GM23248 (cell line): ENCODE results near the gene TSHZ2. TPM values are rescaled to one million over a fixed set of nuclear protein-coding genes. Genes with fewer than 3 reads are reported as not detected.

ENCODE experiments used
- DNase-seq: peaks from one replicate; pipeline ENCODE4 v3.0.0-alpha.2; 2015
- H2AFZ ChIP-seq: fragments of 200-600 bp; sonication (generic); 2 replicates; pipeline ENCODE4 v1.6.1; 2016; ENCODE audit warnings: antibody characterized with exemption
- H3F3A ChIP-seq: fragments of 200-600 bp; sonication (generic); 2 replicates; pipeline ENCODE4 v1.6.1; 2016; ENCODE audit warnings: mild to moderate bottlenecking, antibody characterized with exemption, mixed run types; ENCODE audit not compliant: insufficient read depth
- H3K27ac ChIP-seq: fragments of 200-600 bp; sonication (generic); 2 replicates; pipeline ENCODE4 v1.5.1; 2016; ENCODE audit warnings: mild to moderate bottlenecking
- H3K27me3 ChIP-seq: fragments of 200-600 bp; sonication (generic); replicated peaks from 2 replicates; pipeline ENCODE4 v1.6.1; 2016; ENCODE audit warnings: mild to moderate bottlenecking; ENCODE audit not compliant: insufficient read depth
- H3K36me3 ChIP-seq: fragments of 200-600 bp; sonication (generic); 2 replicates; pipeline ENCODE4 v1.6.1; 2016; ENCODE audit warnings: low read depth, mild to moderate bottlenecking
- H3K4me1 ChIP-seq: fragments of 200-600 bp; sonication (generic); 2 replicates; pipeline ENCODE4 v1.6.1; 2016; ENCODE audit warnings: mild to moderate bottlenecking; ENCODE audit not compliant: insufficient read depth
- H3K4me2 ChIP-seq: fragments of 200-600 bp; sonication (generic); one replicate; pipeline ENCODE4 v1.6.1; 2016; ENCODE audit warnings: mild to moderate bottlenecking; ENCODE audit not compliant: unreplicated experiment
- H3K4me3 ChIP-seq: fragments of 200-600 bp; sonication (generic); 2 replicates; pipeline ENCODE4 v1.5.1; 2016; ENCODE audit warnings: mild to moderate bottlenecking
- H3K79me2 ChIP-seq: fragments of 200-600 bp; sonication (generic); 2 replicates; pipeline ENCODE4 v1.6.1; 2016; ENCODE audit warnings: mild to moderate bottlenecking; ENCODE audit not compliant: insufficient read depth
- H3K9ac ChIP-seq: fragments of 200-600 bp; sonication (generic); 2 replicates; pipeline ENCODE4 v1.6.1; 2016; ENCODE audit warnings: mild to moderate bottlenecking
- H3K9me2 ChIP-seq: fragments of 200-600 bp; sonication (generic); 2 replicates; pipeline ENCODE4 v1.6.1; 2016; ENCODE audit warnings: mixed run types, mild to moderate bottlenecking, moderate library complexity; ENCODE audit not compliant: insufficient read depth
- H3K9me3 ChIP-seq: fragments of 200-600 bp; sonication (generic); one replicate; pipeline ENCODE4 v1.6.1; 2017; ENCODE audit warnings: low read depth
- H4K20me1 ChIP-seq: fragments of 200-600 bp; sonication (generic); 2 replicates; pipeline ENCODE4 v1.6.0; 2016; ENCODE audit not compliant: insufficient read depth
- EZH2 ChIP-seq: fragments of 200-600 bp; sonication (generic); IDR thresholded peaks from 2 replicates; pipeline ENCODE4 v1.6.1; 2018; ENCODE audit warnings: antibody characterized with exemption, mild to moderate bottlenecking; ENCODE audit not compliant: insufficient read depth, poor library complexity, severe bottlenecking
- EZH2phosphoT487 ChIP-seq: fragments of 200-600 bp; sonication (generic); IDR thresholded peaks from 2 replicates; pipeline ENCODE4 v1.6.1; 2018; ENCODE audit warnings: antibody characterized with exemption, moderate library complexity, mild to moderate bottlenecking, low read depth; ENCODE audit not compliant: insufficient read depth
- WGBS, 2 experiments: methylation state at CpG; one replicate each; pipeline ENCODE4 v1.1.6; 2015 to 2017; ENCODE audit warnings: low lambda C conversion rate in 2 of 2, low coverage in 1 of 2; ENCODE audit errors: missing lambda C conversion rate in 2 of 2; 5-methylcytosine and 5-hydroxymethylcytosine counted together
- in situ Hi-C: fragments of 300-500 bp; cut with MboI; formaldehyde crosslinking; loops from 2 replicates; pipeline ENCODE4 v1.15.0; 2020
- polyA plus RNA-seq: library from polyadenylated mRNA; unstranded; fragments of >200 nt; fragmentation: Nextera tagmentation; extraction: Ambion mirVana; gene quantifications from 2 replicates; pipeline ENCODE4 v1.2.1, GENCODE V29; 2016
- total RNA-seq: library from RNA; depleted of rRNA; stranded (reverse); fragments of >200 nt; shearing (Covaris generic); gene quantifications from 2 replicates; pipeline ENCODE4 v1.2.3, GENCODE V29; 2014

TSHZ2 gene
- total and polyA plus RNA-seq, 2 experiments from 2014 or later, result 4.5 to 13.4 TPM

GRCh38 chr20:53079261-53079691, 107.1 kb downstream of the TSHZ2 start:
- no peaks in the 10 kb centered on the region for H3K9me3 ChIP-seq
- no peaks in the 10 kb centered on the region for H4K20me1 ChIP-seq
- no peak overlapping the region for H3K9ac ChIP-seq
- H3K79me2 ChIP-seq, result no peaks in the 10 kb centered on the region
- no peak overlapping the region for H3K4me2 ChIP-seq
- TF ChIP-seq EZH2phosphoT487 (no peak), EZH2 (no peak)
- no peak for DNase-seq
- H3K4me1 ChIP-seq, result peaks cover 58% of the 10 kb centered on the region
- H3F3A ChIP-seq, result peaks cover 39% of the 10 kb centered on the region
- no peaks in the 10 kb centered on the region for H3K9me2 ChIP-seq
- WGBS, 2 experiments, result 63 to 67% methylated on average over 6 of the region's 6 CpGs
- H3K4me3 ChIP-seq, result no peak overlapping the region
- no peaks in the 10 kb centered on the region for H3K36me3 ChIP-seq
- H3K27me3 ChIP-seq, result no peaks in the 10 kb centered on the region
- H3K27ac ChIP-seq, result no peak overlapping the region
- H2AFZ ChIP-seq, result no peak overlapping the region
- in situ Hi-C loops, result no loop called here

DNA sequence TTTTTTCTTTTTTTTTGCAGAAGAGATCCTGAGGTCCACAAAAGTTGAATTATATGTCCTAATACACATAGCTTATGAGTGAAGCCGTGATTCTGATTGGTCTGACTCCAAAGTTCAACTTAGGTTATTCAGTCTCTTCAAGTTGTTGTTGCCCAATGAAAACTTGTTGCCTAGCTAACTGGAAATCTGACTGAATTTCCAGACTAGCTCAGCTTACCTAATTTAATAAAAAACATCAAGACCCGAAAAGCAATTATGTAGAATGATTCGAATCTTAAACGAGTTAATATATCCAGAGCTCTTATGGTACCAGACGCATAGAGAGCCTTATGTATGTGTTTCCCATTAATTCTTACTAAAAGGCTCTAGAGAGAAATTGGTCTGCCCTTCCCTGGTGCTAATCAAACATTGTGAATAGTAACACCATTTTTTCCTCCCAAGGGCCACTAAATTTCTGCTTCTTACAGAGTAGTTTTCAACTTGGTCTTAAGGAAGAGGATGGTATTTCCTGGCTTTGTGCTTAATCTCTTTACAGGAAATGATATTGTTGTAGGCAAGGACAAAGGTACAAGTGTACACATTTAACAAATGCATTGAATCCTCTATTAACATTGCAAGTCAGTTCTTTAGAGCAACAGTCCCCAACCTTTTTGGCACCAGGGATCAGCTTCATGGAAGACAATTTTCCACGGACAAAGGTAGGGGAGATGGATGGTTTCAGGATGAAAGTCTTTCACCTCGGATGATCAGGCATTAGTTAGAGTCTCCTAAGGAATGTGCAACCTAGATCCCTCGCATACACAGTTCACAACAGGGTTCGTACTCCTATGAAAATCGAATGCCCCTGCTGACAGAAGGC, 107.9 kb downstream of the TSHZ2 start:
- H2AFZ ChIP-seq, result no peak overlapping the region
- H4K20me1 ChIP-seq, result no peaks in the 10 kb centered on the region
- H3K27ac ChIP-seq, result no peak overlapping the region
- 95 to 96% methylated on average over 10 of the region's 10 CpGs for WGBS, 2 experiments
- no peaks in the 10 kb centered on the region for H3K27me3 ChIP-seq
- in situ Hi-C loops, result no loop called here
- H3F3A ChIP-seq, result peaks cover 34% of the 10 kb centered on the region
- H3K9ac ChIP-seq, result no peak overlapping the region
- H3K4me1 ChIP-seq, result peaks cover 52% of the 10 kb centered on the region
- no peaks in the 10 kb centered on the region for H3K36me3 ChIP-seq
- TF ChIP-seq EZH2 (no peak), EZH2phosphoT487 (no peak)
- H3K9me2 ChIP-seq, result no peaks in the 10 kb centered on the region
- no peaks in the 10 kb centered on the region for H3K9me3 ChIP-seq
- H3K4me2 ChIP-seq, result no peak overlapping the region
- DNase-seq, result no peak
- H3K79me2 ChIP-seq, result no peaks in the 10 kb centered on the region
- H3K4me3 ChIP-seq, result no peak overlapping the region

GRCh38 chr20:53080687-53080962, 108.5 kb downstream of the TSHZ2 start:
- H3K4me3 ChIP-seq, result no peak overlapping the region
- H3K4me1 ChIP-seq, result peaks cover 46% of the 10 kb centered on the region
- H3K9me3 ChIP-seq, result no peaks in the 10 kb centered on the region
- H3K9ac ChIP-seq, result no peak overlapping the region
- H3K27me3 ChIP-seq, result no peaks in the 10 kb centered on the region
- in situ Hi-C loops, result no loop called here
- DNase-seq, result no peak
- no peaks in the 10 kb centered on the region for H4K20me1 ChIP-seq
- H3K9me2 ChIP-seq, result no peaks in the 10 kb centered on the region
- peaks cover 28% of the 10 kb centered on the region for H3F3A ChIP-seq
- H3K36me3 ChIP-seq, result no peaks in the 10 kb centered on the region
- WGBS, 2 experiments, result 95 to 96% methylated on average over 9 of the region's 9 CpGs
- no peak overlapping the region for H2AFZ ChIP-seq
- H3K79me2 ChIP-seq, result no peaks in the 10 kb centered on the region
- no peak overlapping the region for H3K4me2 ChIP-seq
- H3K27ac ChIP-seq, result no peak overlapping the region
- TF ChIP-seq EZH2 (no peak), EZH2phosphoT487 (no peak)

DNA sequence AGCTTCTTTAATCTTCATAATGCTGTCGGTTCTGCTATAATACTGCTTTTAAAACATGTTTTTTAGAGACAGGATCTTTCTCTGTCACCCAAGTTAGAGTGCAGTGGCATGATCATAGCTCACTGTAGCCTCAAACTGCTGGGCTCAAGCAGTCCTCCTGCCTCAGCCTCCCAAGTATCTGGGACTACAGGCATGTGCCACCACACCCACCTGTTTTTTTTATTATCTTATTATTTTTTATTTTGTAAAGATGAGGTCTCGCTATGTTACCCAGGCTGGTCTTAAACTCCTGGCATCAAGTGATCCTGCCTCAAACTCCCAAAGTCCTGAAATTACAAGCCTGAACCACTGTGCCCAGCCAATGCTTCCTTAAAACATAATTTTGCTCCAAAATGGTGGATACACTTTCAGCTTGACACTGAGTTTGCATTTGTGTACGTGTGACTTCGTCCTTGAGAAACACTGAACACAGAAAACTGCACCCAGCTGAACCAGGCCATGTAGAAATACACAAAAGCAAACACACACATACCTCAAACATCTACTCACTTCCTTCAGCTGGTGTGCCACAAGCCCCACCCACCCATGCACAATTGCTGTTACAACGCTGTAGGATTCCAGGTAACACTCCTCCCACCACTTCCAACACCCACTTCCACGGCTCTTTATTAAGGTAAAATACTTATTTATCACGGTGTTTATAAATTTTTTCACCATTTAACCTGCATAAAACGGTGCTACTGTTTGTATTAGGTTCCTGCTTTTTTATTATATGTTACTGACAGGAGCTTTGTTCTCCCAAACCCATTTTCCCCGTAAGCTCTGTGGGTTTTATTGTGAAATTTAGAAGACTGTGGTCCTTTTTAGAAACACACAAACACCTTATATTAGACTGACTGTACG, 109.1 kb downstream of the TSHZ2 start:
- Histone ChIP-seq H3K4me3 (no peak overlapping the region), H4K20me1 (no peaks in the 10 kb centered on the region), H3K9ac (no peak overlapping the region), H3K27ac (no peak overlapping the region), H3K4me2 (no peak overlapping the region), H3F3A (peaks cover 23% of the 10 kb centered on the region), H3K4me1 (peaks cover 40% of the 10 kb centered on the region), H2AFZ (no peak overlapping the region), H3K9me2 (no peaks in the 10 kb centered on the region), H3K36me3 (no peaks in the 10 kb centered on the region), H3K9me3 (no peaks in the 10 kb centered on the region), H3K79me2 (no peaks in the 10 kb centered on the region), H3K27me3 (no peaks in the 10 kb centered on the region)
- in situ Hi-C loops, result no loop called here
- DNase-seq, result peak; percentile 38
- TF ChIP-seq EZH2 (no peak), EZH2phosphoT487 (no peak)
- 89 to 92% methylated on average over 10 of the region's 10 CpGs for WGBS, 2 experiments
